ENCODE measurements around the gene TRIO.
A peak's percentile ranks its signal among the peaks of the same experiment; 100 is the strongest.

The TRIO gene

GRCh38 chr5:14115323-14115895 lies 27.7 kb upstream of the TRIO start:
- no peak overlapping the region for H3K27ac ChIP-seq
- TF ChIP-seq EZH2 (IDR thresholded peaks at IDR 0.05) (no peak), FOXP2 (optimal IDR thresholded peaks at IDR 0.05; ENCODE audit: control extremely low read depth, extremely low read length, insufficient read depth) (no peak), POLR2AphosphoS5 (IDR thresholded peaks at IDR 0.05; ENCODE audit: borderline replicate concordance, low read depth, low read length) (no peak)
- no peak for DNase-seq (ENCODE audit: low read depth, low spot score)
- no peak overlapping the region for H3K4me3 ChIP-seq
- no peak overlapping the region for H3K9ac ChIP-seq (ENCODE audit: insufficient read length)
- H3K9me3 ChIP-seq (ENCODE audit: low read depth, low read length), result no peaks in the 10 kb centered on the region
- H3K36me3 ChIP-seq (ENCODE audit: insufficient read depth, low read length), result no peaks in the 10 kb centered on the region

- DNase-seq (ENCODE audit: low read depth, low spot score), result no peak
- peak overlapping the region; percentile 41 for H3K4me3 ChIP-seq
- TF ChIP-seq EZH2 (IDR thresholded peaks at IDR 0.05) (no peak), FOXP2 (optimal IDR thresholded peaks at IDR 0.05; ENCODE audit: control extremely low read depth, extremely low read length, insufficient read depth) (no peak), POLR2AphosphoS5 (IDR thresholded peaks at IDR 0.05; ENCODE audit: borderline replicate concordance, low read depth, low read length) (no peak)
- no peak overlapping the region for H3K27ac ChIP-seq
- no peaks in the 10 kb centered on the region for H3K9me3 ChIP-seq (ENCODE audit: low read depth, low read length)
- no peaks in the 10 kb centered on the region for H3K36me3 ChIP-seq (ENCODE audit: insufficient read depth, low read length)
- H3K9ac ChIP-seq (ENCODE audit: insufficient read length), result no peak overlapping the region
These were observed 24.4 kb upstream of the TRIO start for GRCh38 chr5:14118551-14119320.

- H3K36me3 ChIP-seq (ENCODE audit: insufficient read depth, low read length), result no peaks in the 10 kb centered on the region
- no peak overlapping the region for H3K4me3 ChIP-seq
- H3K9me3 ChIP-seq (ENCODE audit: low read depth, low read length), result no peaks in the 10 kb centered on the region
- no peak overlapping the region for H3K9ac ChIP-seq (ENCODE audit: insufficient read length)
- DNase-seq (ENCODE audit: low read depth, low spot score), result no peak
- no peak overlapping the region for H3K27ac ChIP-seq
- TF ChIP-seq EZH2 (IDR thresholded peaks at IDR 0.05) (no peak), POLR2AphosphoS5 (IDR thresholded peaks at IDR 0.05; ENCODE audit: borderline replicate concordance, low read depth, low read length) (no peak), FOXP2 (optimal IDR thresholded peaks at IDR 0.05; ENCODE audit: control extremely low read depth, extremely low read length, insufficient read depth) (no peak)
These were observed 23.0 kb upstream of the TRIO start for GRCh38 chr5:14120176-14120575.

GRCh38 chr5:14121552-14121951 lies 21.6 kb upstream of the TRIO start:
- DNase-seq (ENCODE audit: low read depth, low spot score), result no peak
- H3K9ac ChIP-seq (ENCODE audit: insufficient read length), result no peak overlapping the region
- no peaks in the 10 kb centered on the region for H3K36me3 ChIP-seq (ENCODE audit: insufficient read depth, low read length)
- no peak overlapping the region for H3K4me3 ChIP-seq
- TF ChIP-seq FOXP2 (optimal IDR thresholded peaks at IDR 0.05; ENCODE audit: control extremely low read depth, extremely low read length, insufficient read depth) (no peak), EZH2 (IDR thresholded peaks at IDR 0.05) (no peak), POLR2AphosphoS5 (IDR thresholded peaks at IDR 0.05; ENCODE audit: borderline replicate concordance, low read depth, low read length) (no peak)
- no peaks in the 10 kb centered on the region for H3K9me3 ChIP-seq (ENCODE audit: low read depth, low read length)
- no peak overlapping the region for H3K27ac ChIP-seq

- Histone ChIP-seq H3K4me3 (no peak overlapping the region), H3K9ac (ENCODE audit: insufficient read length) (no peak overlapping the region), H3K36me3 (ENCODE audit: insufficient read depth, low read length) (no peaks in the 10 kb centered on the region), H3K9me3 (ENCODE audit: low read depth, low read length) (no peaks in the 10 kb centered on the region), H3K27ac (no peak overlapping the region)
- DNase-seq (ENCODE audit: low read depth, low spot score), result no peak
- TF ChIP-seq POLR2AphosphoS5 (IDR thresholded peaks at IDR 0.05; ENCODE audit: borderline replicate concordance, low read depth, low read length), result no peak
- TF ChIP-seq EZH2 (IDR thresholded peaks at IDR 0.05), result no peak
- TF ChIP-seq FOXP2 (optimal IDR thresholded peaks at IDR 0.05; ENCODE audit: control extremely low read depth, extremely low read length, insufficient read depth), result no peak
These were observed 21.1 kb upstream of the TRIO start for GRCh38 chr5:14122089-14122488.

- DNase-seq (ENCODE audit: low read depth, low spot score), result no peak
- TF ChIP-seq FOXP2 (optimal IDR thresholded peaks at IDR 0.05; ENCODE audit: control extremely low read depth, extremely low read length, insufficient read depth) (no peak), EZH2 (IDR thresholded peaks at IDR 0.05) (no peak), POLR2AphosphoS5 (IDR thresholded peaks at IDR 0.05; ENCODE audit: borderline replicate concordance, low read depth, low read length) (no peak)
- Histone ChIP-seq H3K36me3 (ENCODE audit: insufficient read depth, low read length) (no peaks in the 10 kb centered on the region), H3K9ac (ENCODE audit: insufficient read length) (no peak overlapping the region), H3K27ac (no peak overlapping the region), H3K9me3 (ENCODE audit: low read depth, low read length) (no peaks in the 10 kb centered on the region), H3K4me3 (no peak overlapping the region)
These were observed 19.6 kb upstream of the TRIO start for GRCh38 chr5:14123551-14123950.

GRCh38 chr5:14123974-14124482 lies 19.1 kb upstream of the TRIO start:
- H3K9me3 ChIP-seq (ENCODE audit: low read depth, low read length), result no peaks in the 10 kb centered on the region
- H3K4me3 ChIP-seq, result no peak overlapping the region
- DNase-seq (ENCODE audit: low read depth, low spot score), result no peak
- no peak overlapping the region for H3K27ac ChIP-seq
- H3K9ac ChIP-seq (ENCODE audit: insufficient read length), result no peak overlapping the region
- no peaks in the 10 kb centered on the region for H3K36me3 ChIP-seq (ENCODE audit: insufficient read depth, low read length)
- TF ChIP-seq FOXP2 (optimal IDR thresholded peaks at IDR 0.05; ENCODE audit: control extremely low read depth, extremely low read length, insufficient read depth) (no peak), EZH2 (IDR thresholded peaks at IDR 0.05) (no peak), POLR2AphosphoS5 (IDR thresholded peaks at IDR 0.05; ENCODE audit: borderline replicate concordance, low read depth, low read length) (no peak)

- no peak for DNase-seq (ENCODE audit: low read depth, low spot score)
- H3K4me3 ChIP-seq, result no peak overlapping the region
- TF ChIP-seq FOXP2 (optimal IDR thresholded peaks at IDR 0.05; ENCODE audit: control extremely low read depth, extremely low read length, insufficient read depth), result no peak
- no peak for TF ChIP-seq EZH2 (IDR thresholded peaks at IDR 0.05)
- no peak for TF ChIP-seq POLR2AphosphoS5 (IDR thresholded peaks at IDR 0.05; ENCODE audit: borderline replicate concordance, low read depth, low read length)
These were observed 17.9 kb upstream of the TRIO start for GRCh38 chr5:14125262-14125661.

More at GRCh38 chr5:14125262-14125661, 17.9 kb upstream of the TRIO start:
- no peak overlapping the region for H3K9ac ChIP-seq (ENCODE audit: insufficient read length)
- no peak overlapping the region for H3K27ac ChIP-seq
- H3K9me3 ChIP-seq (ENCODE audit: low read depth, low read length), result no peaks in the 10 kb centered on the region
- no peaks in the 10 kb centered on the region for H3K36me3 ChIP-seq (ENCODE audit: insufficient read depth, low read length)
